NCI-H1092 (cell line): ENCODE results near the gene GNB1.
"Not testable (repeated sequence)": the region's sequence is repeated elsewhere in the genome, so short reads cannot be mapped to it uniquely, and the experiment has no call there.

Source experiments
- DNase-seq: peaks from one replicate; lab custom pipeline; 2025; lab: John Stamatoyannopoulos, UW

GNB1 gene

DNA sequence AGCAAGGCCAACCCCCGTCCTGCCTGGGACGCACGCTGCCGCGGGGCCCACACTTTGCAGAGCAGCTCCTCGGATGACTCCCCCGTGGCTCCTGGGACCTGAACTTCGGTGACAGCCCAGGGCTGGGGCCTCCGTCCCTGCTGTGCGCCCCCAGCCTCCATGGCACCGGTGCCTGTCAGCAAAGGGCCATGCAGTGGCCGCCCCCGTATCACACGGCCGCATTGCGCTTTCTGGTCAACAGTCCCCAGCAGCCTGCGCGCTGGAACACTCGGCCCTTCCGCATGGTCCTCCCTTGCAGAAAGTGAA, 130.6 kb downstream of the GNB1 start:
- no peak for DNase-seq

DNA sequence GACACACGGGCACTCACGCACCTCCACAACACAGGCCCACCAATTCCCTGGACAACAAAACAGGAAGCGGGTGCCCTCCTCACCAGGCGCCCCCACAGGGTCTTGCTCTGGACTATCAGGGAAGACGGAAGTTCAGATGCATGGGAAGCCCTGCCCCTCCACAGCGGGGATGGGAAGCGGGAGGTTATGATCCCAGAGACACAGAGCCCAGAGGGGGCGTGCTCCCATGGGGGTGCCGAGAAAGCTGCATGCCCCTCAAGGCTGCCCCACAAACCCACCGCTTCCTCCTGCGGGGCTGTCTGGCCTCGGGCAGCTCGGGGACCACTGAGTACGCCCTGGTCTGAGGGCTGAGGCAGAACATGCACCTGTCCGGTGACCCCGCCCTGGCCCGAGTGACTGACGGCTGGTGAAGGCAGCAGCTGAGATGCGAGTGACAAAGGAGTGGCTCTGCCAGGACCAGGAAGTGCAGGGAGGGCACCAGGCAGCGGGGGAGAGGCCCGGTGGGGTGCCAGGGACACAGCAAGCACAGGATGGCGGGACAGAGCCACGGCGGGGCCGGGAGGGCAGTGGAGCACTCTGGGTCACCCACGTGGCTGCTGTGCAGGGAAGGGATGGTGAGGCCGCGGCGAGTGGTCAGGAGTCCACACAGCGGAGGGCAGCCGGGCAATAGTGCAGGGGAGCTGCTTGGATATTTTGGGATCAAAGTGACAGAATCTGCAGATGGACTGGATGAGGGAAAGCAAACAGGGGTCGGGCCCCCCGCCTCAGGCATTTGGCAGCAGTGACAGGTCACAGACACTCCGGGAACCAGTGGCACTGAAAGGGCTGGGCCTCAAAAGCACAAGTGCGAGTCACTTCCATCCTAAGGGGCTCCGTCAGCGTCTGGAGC, 131.2 kb downstream of the GNB1 start:
- DNase-seq = no peak

GRCh38 chr1:1758692-1759455, 132.0 kb downstream of the GNB1 start:
- no peak for DNase-seq

GRCh38 chr1:1758059-1758621, 132.7 kb downstream of the GNB1 start:
- DNase-seq = no peak

- DNase-seq = no peak
Observed at GRCh38 chr1:1757422-1758058, 133.3 kb downstream of the GNB1 start.

DNA sequence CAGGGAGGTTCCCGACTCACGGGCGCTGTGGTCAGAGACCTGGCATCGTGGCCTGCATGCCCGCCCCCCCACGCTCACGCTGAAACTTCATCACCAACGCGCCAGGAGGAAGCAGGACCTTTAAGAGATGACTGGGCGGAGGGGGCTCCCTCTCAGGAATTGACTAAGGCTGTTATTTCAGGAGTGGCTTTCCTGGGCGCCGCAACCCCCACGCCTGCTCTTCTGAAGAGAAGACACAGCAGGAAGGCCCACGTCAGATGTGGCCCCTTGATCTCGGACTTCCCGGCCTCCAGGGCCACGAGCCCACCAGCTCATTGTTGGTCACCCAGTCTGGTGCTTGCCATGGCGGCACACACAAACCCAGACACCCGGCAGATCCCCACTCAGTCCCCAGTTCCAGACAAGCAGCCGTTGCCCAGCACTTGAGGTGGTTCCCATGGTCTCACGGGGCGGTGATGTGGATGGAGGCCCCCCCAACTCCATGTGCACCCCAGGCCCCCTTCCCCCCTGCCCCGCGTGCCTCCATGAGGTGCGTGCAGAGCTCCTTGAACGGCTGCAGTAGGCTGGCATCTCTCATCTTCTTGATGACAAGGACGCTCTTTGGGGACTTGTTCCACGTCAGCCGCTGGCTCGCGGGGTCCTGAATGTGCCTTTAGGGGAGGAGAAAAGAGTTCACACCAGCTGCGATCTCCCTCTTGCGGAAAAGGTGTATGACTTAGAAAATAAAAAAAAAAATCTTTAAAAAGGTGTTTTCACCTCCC, 134.0 kb downstream of the GNB1 start:
- no peak for DNase-seq

GRCh38 chr1:1755852-1756251, 135.0 kb downstream of the GNB1 start:
- no peak for DNase-seq

DNA sequence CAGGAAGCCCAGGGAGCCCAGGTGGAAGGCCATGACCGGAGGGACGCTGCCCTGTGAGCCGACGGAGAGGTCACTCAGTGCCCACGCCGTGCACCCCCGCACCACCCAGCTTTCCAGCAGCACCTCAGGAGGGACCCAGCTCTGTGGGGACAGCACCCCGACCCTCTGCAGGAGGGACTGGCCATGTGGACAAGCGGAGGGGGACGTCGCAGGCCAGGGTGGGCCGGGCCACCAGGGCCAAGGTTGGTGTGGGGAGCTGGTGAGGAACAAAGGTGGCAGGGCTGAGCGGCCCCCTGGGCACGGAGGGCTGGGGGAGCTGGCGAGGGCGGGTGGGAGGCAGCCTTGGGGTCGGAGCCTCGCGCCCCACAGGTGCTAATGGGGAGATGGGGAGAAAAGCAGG, 135.5 kb downstream of the GNB1 start:
- DNase-seq = no peak

- no peak for DNase-seq
Observed at GRCh38 chr1:1754051-1754815, 136.7 kb downstream of the GNB1 start.

DNA sequence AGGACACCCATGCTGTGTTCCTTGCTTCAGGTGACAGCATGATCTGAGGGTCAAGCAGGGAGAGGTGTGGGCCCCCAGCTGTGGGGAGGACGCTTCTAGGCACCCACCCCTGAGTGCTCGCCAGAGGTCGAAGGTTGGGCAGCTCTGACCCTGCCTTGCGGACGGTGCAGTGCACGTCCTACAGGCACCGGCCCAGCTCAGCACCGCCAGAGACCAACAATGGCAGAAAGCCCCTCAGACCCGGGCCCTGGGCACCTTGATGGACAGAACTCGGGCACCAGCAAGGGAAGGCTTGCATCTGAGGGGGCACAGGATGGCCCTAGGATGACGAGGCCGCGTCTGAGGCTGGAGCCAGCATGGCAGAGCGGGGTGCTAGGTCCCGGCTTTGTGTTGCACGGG, 137.3 kb downstream of the GNB1 start:
- no peak for DNase-seq

- DNase-seq = no peak
Observed at GRCh38 chr1:1752636-1753606, 138.0 kb downstream of the GNB1 start.

GRCh38 chr1:1752190-1752589, 138.7 kb downstream of the GNB1 start:
- no peak for DNase-seq

DNA sequence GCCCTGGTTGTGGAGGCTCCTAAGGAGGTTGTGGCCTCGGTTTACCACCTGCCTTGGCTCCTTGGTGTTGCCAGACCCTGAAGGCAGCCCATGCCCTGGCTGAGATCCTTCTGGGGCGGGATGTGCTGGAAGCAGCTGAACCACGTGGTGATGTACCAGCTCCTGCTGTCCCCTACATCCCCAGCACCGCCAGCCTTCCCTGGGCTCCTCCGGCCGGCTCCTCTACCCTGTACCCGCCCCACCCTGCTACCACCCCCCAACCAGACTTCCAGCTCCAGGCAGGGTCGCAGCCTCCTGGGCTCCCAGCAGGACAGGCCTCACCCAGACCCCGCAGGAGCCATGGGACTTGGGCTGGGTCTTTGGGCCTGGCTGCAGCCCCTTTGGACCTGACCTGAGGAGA, 140.9 kb downstream of the GNB1 start:
- not testable (repeated sequence) for DNase-seq

- no peak for DNase-seq
Observed at GRCh38 chr1:1748686-1749321, 142.1 kb downstream of the GNB1 start.

GRCh38 chr1:1746566-1746909, 144.3 kb downstream of the GNB1 start:
- not testable (repeated sequence) for DNase-seq

GRCh38 chr1:1745651-1746565, 145.0 kb downstream of the GNB1 start:
- DNase-seq = not testable (repeated sequence)

GRCh38 chr1:1742529-1742928, 148.4 kb downstream of the GNB1 start:
- DNase-seq = not testable (repeated sequence)

GRCh38 chr1:1741013-1741412, 149.9 kb downstream of the GNB1 start:
- not testable (repeated sequence) for DNase-seq
